MM.1S (cell line): ENCODE data around the gene DEFB126.
"Not testable (repeated sequence)": the region's sequence is repeated elsewhere in the genome, so short reads cannot be mapped to it uniquely, and the experiment has no call there.

Experiments used
- DNase-seq: peaks from one replicate; pipeline ENCODE4 v3.0.0-alpha.2; 2015
- H2AFZ ChIP-seq: fragments of 300-600 bp; sonication (generic); 2 replicates; pipeline ENCODE4 v1.6.0; 2016; ENCODE audit warnings: antibody characterized with exemption, low read length
- H3F3A ChIP-seq: fragments of 300-600 bp; sonication (generic); 2 replicates; pipeline ENCODE4 v1.6.1; 2016; ENCODE audit warnings: mild to moderate bottlenecking, antibody characterized with exemption, low read length, moderate library complexity, mixed read lengths; ENCODE audit not compliant: insufficient read depth
- H3K27ac ChIP-seq: fragments of 300-600 bp; sonication (generic); 2 replicates; pipeline ENCODE4 v1.5.1; 2016; ENCODE audit warnings: mild to moderate bottlenecking, low read length
- H3K27me3 ChIP-seq: fragments of 300-600 bp; sonication (generic); replicated peaks from 2 replicates; pipeline ENCODE4 v1.6.0; 2016; ENCODE audit warnings: low read length; ENCODE audit not compliant: insufficient read depth
- H3K36me3 ChIP-seq: fragments of 300-600 bp; sonication (generic); replicated peaks from 2 replicates; pipeline ENCODE4 v1.6.1; 2016; ENCODE audit warnings: mild to moderate bottlenecking, low read length, mixed read lengths; ENCODE audit not compliant: insufficient read depth
- H3K4me1 ChIP-seq: fragments of 300-600 bp; sonication (generic); 2 replicates; pipeline ENCODE4 v1.6.1; 2016; ENCODE audit warnings: low read length, mixed read lengths
- H3K4me2 ChIP-seq: fragments of 300-600 bp; sonication (generic); 2 replicates; pipeline ENCODE4 v1.6.0; 2016; ENCODE audit warnings: low read depth, low read length
- H3K4me3 ChIP-seq: fragments of 300-600 bp; sonication (generic); 2 replicates; pipeline ENCODE4 v1.5.1; 2016; ENCODE audit warnings: low read length, mixed read lengths
- H3K79me2 ChIP-seq: fragments of 300-600 bp; sonication (generic); 2 replicates; pipeline ENCODE4 v1.6.1; 2016; ENCODE audit warnings: mixed run types, low read length, mixed read lengths
- H3K9ac ChIP-seq: fragments of 300-600 bp; sonication (generic); 2 replicates; pipeline ENCODE4 v1.6.1; 2016; ENCODE audit warnings: low read length, mixed read lengths
- H3K9me2 ChIP-seq: fragments of 300-600 bp; sonication (generic); replicated peaks from 2 replicates; pipeline ENCODE4 v1.6.1; 2016; ENCODE audit warnings: mild to moderate bottlenecking, low read length, mixed read lengths; ENCODE audit not compliant: insufficient read depth
- H3K9me3 ChIP-seq: fragments of 300-600 bp; sonication (generic); replicated peaks from 2 replicates; pipeline ENCODE4 v1.6.1; 2016; ENCODE audit warnings: mild to moderate bottlenecking, low read length, mixed read lengths; ENCODE audit not compliant: insufficient read depth
- H4K20me1 ChIP-seq: fragments of 300-600 bp; sonication (generic); 2 replicates; pipeline ENCODE4 v1.6.1; 2016; ENCODE audit warnings: mild to moderate bottlenecking, low read length, moderate library complexity, mixed read lengths; ENCODE audit not compliant: insufficient read depth
- CTCF ChIP-seq: fragments of 300-600 bp; sonication (generic); IDR thresholded peaks from 2 replicates; pipeline ENCODE4 v1.5.1; 2016; ENCODE audit warnings: antibody characterized with exemption, low read length, mixed read lengths
- EZH2 ChIP-seq: fragments of 300-600 bp; sonication (generic); optimal IDR thresholded peaks from 2 replicates; pipeline ENCODE3; 2017; ENCODE audit warnings: low read depth, mild to moderate bottlenecking, antibody characterized with exemption, low read length, mixed read lengths
- EZH2phosphoT487 ChIP-seq: fragments of 300-600 bp; sonication (generic); IDR thresholded peaks from 2 replicates; pipeline ENCODE4 v1.6.1; 2018; ENCODE audit warnings: antibody characterized with exemption, low read length

The DEFB126 gene

GRCh38 chr20:142290-142689, at the start of gene DEFB126:
Gene DEFB126, plus strand, starts transcription at chr20:142590. Its CDS starts 39 bp downstream, at chr20:142629.
- H3K9me2 ChIP-seq, result no peaks in the 10 kb centered on the region
- H3K9ac ChIP-seq, result no peak within 1 kb of the TSS
- no peak within 1 kb of the TSS for H3K4me3 ChIP-seq
- H4K20me1 ChIP-seq, result no peaks in the 10 kb centered on the region
- H3K9me3 ChIP-seq, result no peaks in the 10 kb centered on the region
- H2AFZ ChIP-seq, result no peak within 1 kb of the TSS
- H3K36me3 ChIP-seq, result no peaks in the 10 kb centered on the region
- H3K4me1 ChIP-seq, result no peaks in the 10 kb centered on the region
- H3F3A ChIP-seq, result no peaks in the 10 kb centered on the region
- no peak within 1 kb of the TSS for H3K4me2 ChIP-seq
- H3K79me2 ChIP-seq, result no peaks in the 10 kb centered on the region
- TF ChIP-seq EZH2phosphoT487 (no peak), EZH2 (no peak), CTCF (no peak)
- H3K27ac ChIP-seq, result no peak within 1 kb of the TSS
- no peaks in the 10 kb centered on the region for H3K27me3 ChIP-seq
- no peak for DNase-seq

GRCh38 chr20:93641-94040, 48.7 kb upstream of the DEFB126 start:
- H4K20me1 ChIP-seq, result no peaks in the 10 kb centered on the region
- no peaks in the 10 kb centered on the region for H3K27me3 ChIP-seq
- H2AFZ ChIP-seq, result no peak overlapping the region
- no peak overlapping the region for H3K4me3 ChIP-seq
- no peak for DNase-seq
- H3K79me2 ChIP-seq, result no peaks in the 10 kb centered on the region
- H3K36me3 ChIP-seq, result no peaks in the 10 kb centered on the region
- no peaks in the 10 kb centered on the region for H3K4me1 ChIP-seq
- H3K9ac ChIP-seq, result no peak overlapping the region
- TF ChIP-seq CTCF (no peak), EZH2phosphoT487 (no peak), EZH2 (no peak)
- no peak overlapping the region for H3K4me2 ChIP-seq
- no peaks in the 10 kb centered on the region for H3K9me2 ChIP-seq
- no peak overlapping the region for H3K27ac ChIP-seq
- no peaks in the 10 kb centered on the region for H3F3A ChIP-seq
- no peaks in the 10 kb centered on the region for H3K9me3 ChIP-seq

- DNase-seq, result no peak
- H3F3A ChIP-seq, result no peaks in the 10 kb centered on the region
- no peak overlapping the region for H3K27ac ChIP-seq
- no peak for TF ChIP-seq EZH2phosphoT487
- TF ChIP-seq EZH2, result no peak
- no peak for TF ChIP-seq CTCF
- no peak overlapping the region for H3K4me2 ChIP-seq
- no peaks in the 10 kb centered on the region for H4K20me1 ChIP-seq
- no peaks in the 10 kb centered on the region for H3K4me1 ChIP-seq
- no peaks in the 10 kb centered on the region for H3K9me2 ChIP-seq
- H3K36me3 ChIP-seq, result no peaks in the 10 kb centered on the region
- no peak overlapping the region for H3K9ac ChIP-seq
- no peak overlapping the region for H2AFZ ChIP-seq
- H3K4me3 ChIP-seq, result no peak overlapping the region
- H3K27me3 ChIP-seq, result no peaks in the 10 kb centered on the region
- no peaks in the 10 kb centered on the region for H3K79me2 ChIP-seq
- no peaks in the 10 kb centered on the region for H3K9me3 ChIP-seq
Observed at GRCh38 chr20:95215-95614, 47.2 kb upstream of the DEFB126 start.

- H3K36me3 ChIP-seq, H3K79me2 ChIP-seq, H3K27me3 ChIP-seq, H3F3A ChIP-seq, H3K4me3 ChIP-seq, H3K4me2 ChIP-seq, H4K20me1 ChIP-seq, H3K9me3 ChIP-seq, H3K4me1 ChIP-seq, DNase-seq, H3K9ac ChIP-seq, H2AFZ ChIP-seq, H3K9me2 ChIP-seq, H3K27ac ChIP-seq: not testable (repeated sequence)
Observed at GRCh38 chr20:97691-98090, 44.7 kb upstream of the DEFB126 start.
